ENCODE data around the gene CPT1B.

GRCh38 chr22:50624347-50625130, 46.3 kb upstream of the CPT1B start:
- TF ChIP-seq CTCF (IDR thresholded peaks at IDR 0.05) (no peak), EZH2 (IDR thresholded peaks at IDR 0.05; ENCODE audit: borderline replicate concordance, insufficient read depth, low read depth, low read length, poor library complexity, severe bottlenecking) (no peak)
